ENCODE data around the gene MAZ.

MAZ gene

DNA sequence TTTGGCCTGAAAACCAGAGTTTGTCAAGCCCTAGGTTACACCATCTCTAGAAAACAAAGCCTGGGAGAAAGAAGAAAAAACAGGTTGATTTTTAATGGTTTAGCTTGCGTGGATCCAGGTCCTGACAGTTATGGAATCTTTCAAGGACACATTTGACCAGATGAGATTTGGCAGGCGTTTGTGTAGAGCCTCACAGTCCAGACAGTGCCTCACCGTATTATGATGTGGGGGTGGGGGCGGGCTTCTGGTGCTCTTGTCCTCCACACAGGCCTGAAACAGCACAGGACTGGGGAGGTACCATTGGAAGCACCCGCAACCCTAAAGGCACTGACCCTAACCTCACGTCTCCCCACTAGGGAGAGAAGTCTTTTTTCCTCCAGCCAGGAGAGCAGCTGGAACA is 33.5 kb downstream of the MAZ start:
- TF ChIP-seq, protein P1, sequence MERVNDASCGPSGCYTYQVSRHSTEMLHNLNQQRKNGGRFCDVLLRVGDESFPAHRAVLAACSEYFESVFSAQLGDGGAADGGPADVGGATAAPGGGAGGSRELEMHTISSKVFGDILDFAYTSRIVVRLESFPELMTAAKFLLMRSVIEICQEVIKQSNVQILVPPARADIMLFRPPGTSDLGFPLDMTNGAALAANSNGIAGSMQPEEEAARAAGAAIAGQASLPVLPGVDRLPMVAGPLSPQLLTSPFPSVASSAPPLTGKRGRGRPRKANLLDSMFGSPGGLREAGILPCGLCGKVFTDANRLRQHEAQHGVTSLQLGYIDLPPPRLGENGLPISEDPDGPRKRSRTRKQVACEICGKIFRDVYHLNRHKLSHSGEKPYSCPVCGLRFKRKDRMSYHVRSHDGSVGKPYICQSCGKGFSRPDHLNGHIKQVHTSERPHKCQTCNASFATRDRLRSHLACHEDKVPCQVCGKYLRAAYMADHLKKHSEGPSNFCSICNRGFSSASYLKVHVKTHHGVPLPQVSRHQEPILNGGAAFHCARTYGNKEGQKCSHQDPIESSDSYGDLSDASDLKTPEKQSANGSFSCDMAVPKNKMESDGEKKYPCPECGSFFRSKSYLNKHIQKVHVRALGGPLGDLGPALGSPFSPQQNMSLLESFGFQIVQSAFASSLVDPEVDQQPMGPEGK (CRISPR knock-in tag; IDR thresholded peaks at IDR 0.05; ENCODE audit: borderline replicate concordance), result no peak
- TF ChIP-seq ARNTL (CRISPR knock-in tag; IDR thresholded peaks at IDR 0.05; ENCODE audit: borderline replicate concordance, low read depth), result no peak
- no peak for TF ChIP-seq ZNF70 (CRISPR knock-in tag; IDR thresholded peaks at IDR 0.05)
- TF ChIP-seq TOX (CRISPR knock-in tag; IDR thresholded peaks at IDR 0.05; ENCODE audit: borderline replicate concordance), result no peak
- no peak for TF ChIP-seq PPARA (CRISPR knock-in tag; IDR thresholded peaks at IDR 0.05; ENCODE audit: borderline replicate concordance)
- TF ChIP-seq ZC3H10 (CRISPR knock-in tag; IDR thresholded peaks at IDR 0.05), result no peak
- no peak for TF ChIP-seq GLIS3 (CRISPR knock-in tag; IDR thresholded peaks at IDR 0.05)
- TF ChIP-seq TCF4 (CRISPR knock-in tag; IDR thresholded peaks at IDR 0.05; ENCODE audit: borderline replicate concordance), result no peak
- no peak for TF ChIP-seq BACH2 (CRISPR knock-in tag; IDR thresholded peaks at IDR 0.05; ENCODE audit: borderline replicate concordance)
- TF ChIP-seq ZNF565 (CRISPR knock-in tag; conservative IDR thresholded peaks at IDR 0.05; ENCODE audit: low read depth), result no peak
- no peak for TF ChIP-seq CSDC2 (CRISPR knock-in tag; IDR thresholded peaks at IDR 0.05)
- TF ChIP-seq ZFP30 (CRISPR knock-in tag; IDR thresholded peaks at IDR 0.05), result no peak
- TF ChIP-seq, protein P2, sequence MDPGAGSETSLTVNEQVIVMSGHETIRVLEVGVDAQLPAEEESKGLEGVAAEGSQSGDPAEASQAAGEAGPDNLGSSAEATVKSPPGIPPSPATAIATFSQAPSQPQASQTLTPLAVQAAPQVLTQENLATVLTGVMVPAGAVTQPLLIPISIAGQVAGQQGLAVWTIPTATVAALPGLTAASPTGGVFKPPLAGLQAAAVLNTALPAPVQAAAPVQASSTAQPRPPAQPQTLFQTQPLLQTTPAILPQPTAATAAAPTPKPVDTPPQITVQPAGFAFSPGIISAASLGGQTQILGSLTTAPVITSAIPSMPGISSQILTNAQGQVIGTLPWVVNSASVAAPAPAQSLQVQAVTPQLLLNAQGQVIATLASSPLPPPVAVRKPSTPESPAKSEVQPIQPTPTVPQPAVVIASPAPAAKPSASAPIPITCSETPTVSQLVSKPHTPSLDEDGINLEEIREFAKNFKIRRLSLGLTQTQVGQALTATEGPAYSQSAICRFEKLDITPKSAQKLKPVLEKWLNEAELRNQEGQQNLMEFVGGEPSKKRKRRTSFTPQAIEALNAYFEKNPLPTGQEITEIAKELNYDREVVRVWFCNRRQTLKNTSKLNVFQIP (CRISPR knock-in tag; IDR thresholded peaks at IDR 0.05; ENCODE audit: borderline replicate concordance, low read depth), result no peak
- TF ChIP-seq CSRNP3 (CRISPR knock-in tag; IDR thresholded peaks at IDR 0.05), result no peak
- TF ChIP-seq ESRRG (CRISPR knock-in tag; IDR thresholded peaks at IDR 0.05), result no peak
- TF ChIP-seq ZNF8 (CRISPR knock-in tag; IDR thresholded peaks at IDR 0.05), result no peak
- ATAC-seq, result no peak

DNA sequence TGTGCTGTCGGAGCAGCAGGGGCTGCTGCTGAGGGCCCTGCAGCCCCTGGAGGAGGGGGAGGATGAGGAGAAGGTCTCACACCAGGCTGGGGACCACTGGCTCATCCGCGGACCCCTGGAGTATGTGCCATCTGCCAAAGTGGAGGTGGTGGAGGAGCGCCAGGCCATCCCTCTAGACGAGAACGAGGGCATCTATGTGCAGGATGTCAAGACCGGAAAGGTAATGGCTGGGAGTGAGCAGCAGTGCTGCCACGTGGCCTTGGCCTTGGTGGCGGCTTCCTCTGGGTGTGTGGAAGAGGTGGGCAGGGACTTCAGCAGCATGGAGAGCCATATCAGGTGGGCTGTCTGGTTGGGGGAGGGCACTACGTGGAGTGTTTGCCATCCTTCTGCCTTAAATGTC is 33.9 kb downstream of the MAZ start:
- TF ChIP-seq ZFP30 (CRISPR knock-in tag; IDR thresholded peaks at IDR 0.05), result no peak
- TF ChIP-seq, protein P3, sequence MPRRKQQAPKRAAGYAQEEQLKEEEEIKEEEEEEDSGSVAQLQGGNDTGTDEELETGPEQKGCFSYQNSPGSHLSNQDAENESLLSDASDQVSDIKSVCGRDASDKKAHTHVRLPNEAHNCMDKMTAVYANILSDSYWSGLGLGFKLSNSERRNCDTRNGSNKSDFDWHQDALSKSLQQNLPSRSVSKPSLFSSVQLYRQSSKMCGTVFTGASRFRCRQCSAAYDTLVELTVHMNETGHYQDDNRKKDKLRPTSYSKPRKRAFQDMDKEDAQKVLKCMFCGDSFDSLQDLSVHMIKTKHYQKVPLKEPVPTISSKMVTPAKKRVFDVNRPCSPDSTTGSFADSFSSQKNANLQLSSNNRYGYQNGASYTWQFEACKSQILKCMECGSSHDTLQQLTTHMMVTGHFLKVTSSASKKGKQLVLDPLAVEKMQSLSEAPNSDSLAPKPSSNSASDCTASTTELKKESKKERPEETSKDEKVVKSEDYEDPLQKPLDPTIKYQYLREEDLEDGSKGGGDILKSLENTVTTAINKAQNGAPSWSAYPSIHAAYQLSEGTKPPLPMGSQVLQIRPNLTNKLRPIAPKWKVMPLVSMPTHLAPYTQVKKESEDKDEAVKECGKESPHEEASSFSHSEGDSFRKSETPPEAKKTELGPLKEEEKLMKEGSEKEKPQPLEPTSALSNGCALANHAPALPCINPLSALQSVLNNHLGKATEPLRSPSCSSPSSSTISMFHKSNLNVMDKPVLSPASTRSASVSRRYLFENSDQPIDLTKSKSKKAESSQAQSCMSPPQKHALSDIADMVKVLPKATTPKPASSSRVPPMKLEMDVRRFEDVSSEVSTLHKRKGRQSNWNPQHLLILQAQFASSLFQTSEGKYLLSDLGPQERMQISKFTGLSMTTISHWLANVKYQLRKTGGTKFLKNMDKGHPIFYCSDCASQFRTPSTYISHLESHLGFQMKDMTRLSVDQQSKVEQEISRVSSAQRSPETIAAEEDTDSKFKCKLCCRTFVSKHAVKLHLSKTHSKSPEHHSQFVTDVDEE (CRISPR knock-in tag; IDR thresholded peaks at IDR 0.05), result no peak
- TF ChIP-seq, protein P1 (CRISPR knock-in tag; IDR thresholded peaks at IDR 0.05; ENCODE audit: borderline replicate concordance), result no peak
- ATAC-seq, result no peak

- TF ChIP-seq, protein P2 (CRISPR knock-in tag; IDR thresholded peaks at IDR 0.05; ENCODE audit: borderline replicate concordance, low read depth), result no peak
- TF ChIP-seq ISL1 (CRISPR knock-in tag; IDR thresholded peaks at IDR 0.05) (no peak), ZNF565 (CRISPR knock-in tag; conservative IDR thresholded peaks at IDR 0.05; ENCODE audit: low read depth) (no peak), ZFP3 (CRISPR knock-in tag; IDR thresholded peaks at IDR 0.05) (no peak), ZNF70 (CRISPR knock-in tag; IDR thresholded peaks at IDR 0.05) (no peak), GLIS3 (CRISPR knock-in tag; IDR thresholded peaks at IDR 0.05) (no peak), OSR1 (CRISPR knock-in tag; IDR thresholded peaks at IDR 0.05) (no peak), RARB (CRISPR knock-in tag; IDR thresholded peaks at IDR 0.05) (no peak), ZFP30 (CRISPR knock-in tag; IDR thresholded peaks at IDR 0.05) (no peak), ARNTL (CRISPR knock-in tag; IDR thresholded peaks at IDR 0.05; ENCODE audit: borderline replicate concordance, low read depth) (no peak), ZC3H10 (CRISPR knock-in tag; IDR thresholded peaks at IDR 0.05) (no peak), SNAI2 (CRISPR knock-in tag; IDR thresholded peaks at IDR 0.05) (no peak), ZNF8 (CRISPR knock-in tag; IDR thresholded peaks at IDR 0.05) (no peak), ESRRG (CRISPR knock-in tag; IDR thresholded peaks at IDR 0.05) (no peak), BACH2 (CRISPR knock-in tag; IDR thresholded peaks at IDR 0.05; ENCODE audit: borderline replicate concordance) (no peak), CSDC2 (CRISPR knock-in tag; IDR thresholded peaks at IDR 0.05) (no peak), CREB5 (CRISPR knock-in tag; IDR thresholded peaks at IDR 0.05; ENCODE audit: low read depth) (no peak)
- TF ChIP-seq, protein P1 (CRISPR knock-in tag; IDR thresholded peaks at IDR 0.05; ENCODE audit: borderline replicate concordance), result no peak
- ATAC-seq, result no peak
Observed at GRCh38 chr16:29841631-29842030, 35.3 kb downstream of the MAZ start.
